H9 (cell line): ENCODE data around the gene MAD1L1. TPM values are rescaled to one million over a fixed set of nuclear protein-coding genes. Genes with fewer than 3 reads are reported as not detected.

Experiments
- DNase-seq: peaks from one replicate; pipeline ENCODE4 v3.0.0-alpha.2; 2017
- H2AFZ ChIP-seq: one replicate; pipeline ENCODE4 v1.6.1; 2013; ENCODE audit warnings: mild to moderate bottlenecking, low read length, control low read depth, moderate library complexity
- H2AK5ac ChIP-seq: 2 replicates; pipeline ENCODE4 v1.6.1; 2013; ENCODE audit warnings: low read length, control low read depth, mixed read lengths; ENCODE audit not compliant: insufficient read length
- H2BK120ac ChIP-seq: one replicate; pipeline ENCODE4 v1.6.1; 2013; ENCODE audit warnings: low read depth, mild to moderate bottlenecking, low read length, control low read depth, inconsistent platforms; ENCODE audit not compliant: poor library complexity, severe bottlenecking
- H2BK12ac ChIP-seq: 2 replicates; pipeline ENCODE4 v1.6.1; 2013; ENCODE audit warnings: low read length, control low read depth, mixed read lengths, low read depth; ENCODE audit not compliant: insufficient read length
- H2BK15ac ChIP-seq: 2 replicates; pipeline ENCODE4 v1.6.1; 2013; ENCODE audit warnings: low read depth, low read length, control low read depth
- H2BK20ac ChIP-seq: one replicate; pipeline ENCODE4 v1.6.1; 2013; ENCODE audit warnings: low read depth, mild to moderate bottlenecking, low read length, control low read depth, inconsistent platforms; ENCODE audit not compliant: poor library complexity, severe bottlenecking
- H2BK5ac ChIP-seq: 2 replicates; pipeline ENCODE4 v1.6.1; 2013; ENCODE audit warnings: low read length, control low read depth, mixed read lengths; ENCODE audit not compliant: insufficient read length
- H3K14ac ChIP-seq: 2 replicates; pipeline ENCODE4 v1.6.1; 2013; ENCODE audit warnings: low read length, control low read depth; ENCODE audit not compliant: insufficient read depth
- H3K18ac ChIP-seq: 2 replicates; pipeline ENCODE4 v1.6.1; 2013; ENCODE audit warnings: low read depth, mild to moderate bottlenecking, mixed read lengths, low read length, control low read depth; ENCODE audit not compliant: insufficient read length
- H3K23ac ChIP-seq: 2 replicates; pipeline ENCODE4 v1.6.1; 2013; ENCODE audit warnings: low read length, control low read depth, mixed read lengths, low read depth; ENCODE audit not compliant: insufficient read length
- H3K23me2 ChIP-seq: 2 replicates; pipeline ENCODE4 v1.6.1; 2013; ENCODE audit warnings: low read depth, mild to moderate bottlenecking, mixed read lengths, low read length, control low read depth; ENCODE audit not compliant: insufficient read length, poor library complexity, severe bottlenecking
- H3K27ac ChIP-seq: 2 replicates; pipeline ENCODE4 v1.5.1; 2013; ENCODE audit warnings: low read length, control low read depth, mixed read lengths, low read depth; ENCODE audit not compliant: insufficient read length
- H3K27me3 ChIP-seq: 2 replicates; pipeline ENCODE4 v1.6.1; 2013; ENCODE audit warnings: low read length, control low read depth, inconsistent platforms; ENCODE audit not compliant: insufficient read depth
- H3K4ac ChIP-seq: 2 replicates; pipeline ENCODE4 v1.6.1; 2013; ENCODE audit warnings: low read depth, mild to moderate bottlenecking, control low read depth, inconsistent platforms, low read length, moderate library complexity
- H3K4me1 ChIP-seq: 2 replicates; pipeline ENCODE4 v1.6.1; 2013; ENCODE audit warnings: low read length, control low read depth, inconsistent platforms; ENCODE audit not compliant: insufficient read depth
- H3K4me2 ChIP-seq: 2 replicates; pipeline ENCODE4 v1.6.1; 2013; ENCODE audit warnings: low read length, control low read depth, mixed read lengths; ENCODE audit not compliant: insufficient read length, insufficient read depth
- H3K56ac ChIP-seq: 2 replicates; pipeline ENCODE4 v1.6.1; 2013; ENCODE audit warnings: low read depth, mild to moderate bottlenecking, mixed read lengths, low read length, control low read depth; ENCODE audit not compliant: insufficient read length
- H3K79me1 ChIP-seq: 2 replicates; pipeline ENCODE4 v1.6.1; 2013; ENCODE audit warnings: low read depth, mild to moderate bottlenecking, moderate library complexity, low read length, control low read depth, inconsistent platforms; ENCODE audit not compliant: insufficient read depth, poor library complexity, severe bottlenecking
- H3K79me2 ChIP-seq: 2 replicates; pipeline ENCODE4 v1.6.1; 2013; ENCODE audit warnings: low read length, control low read depth, inconsistent platforms; ENCODE audit not compliant: insufficient read depth
- H3K9ac ChIP-seq: 2 replicates; pipeline ENCODE4 v1.6.1; 2013; ENCODE audit warnings: low read length, control low read depth, mixed read lengths; ENCODE audit not compliant: insufficient read length; ENCODE audit errors: extremely low read depth
- H3K9me3 ChIP-seq: one replicate; pipeline ENCODE4 v1.6.1; 2013; ENCODE audit warnings: low read depth, low read length, inconsistent platforms; ENCODE audit not compliant: control insufficient read depth
- H3T11ph ChIP-seq: one replicate; pipeline ENCODE4 v1.6.1; 2013; ENCODE audit warnings: mild to moderate bottlenecking, low read length, control low read depth, inconsistent platforms
- H4K20me1 ChIP-seq: one replicate; pipeline ENCODE4 v1.6.1; 2013; ENCODE audit not compliant: control insufficient read depth, insufficient read length, insufficient read depth
- H4K5ac ChIP-seq: 2 replicates; pipeline ENCODE4 v1.6.1; 2013; ENCODE audit warnings: low read depth, mild to moderate bottlenecking, mixed read lengths, low read length, control low read depth; ENCODE audit not compliant: insufficient read length
- H4K8ac ChIP-seq: replicated peaks from 2 replicates; pipeline ENCODE4 v1.6.1; 2013; ENCODE audit warnings: low read length, control low read depth, mixed read lengths, low read depth; ENCODE audit not compliant: insufficient read length
- H4K91ac ChIP-seq: 2 replicates; pipeline ENCODE4 v1.6.1; 2013; ENCODE audit warnings: low read depth, mild to moderate bottlenecking, moderate library complexity, mixed read lengths, low read length, control low read depth; ENCODE audit not compliant: insufficient read length
- H3K27ac Mint-ChIP-seq, 3 experiments: 2 replicates in 2 of 3; 3 replicates in 1 of 3; pipeline ENCODE4 v1.8.0; 2020 to 2021; ENCODE audit warnings: mixed read lengths in 3 of 3, mild to moderate bottlenecking in 1 of 3, moderate library complexity in 1 of 3
- H3K27me3 Mint-ChIP-seq: 2 replicates; pipeline ENCODE4 v1.8.0; 2021; ENCODE audit warnings: low read depth, mild to moderate bottlenecking, moderate library complexity, mixed read lengths
- H3K36me3 Mint-ChIP-seq, 3 experiments: 2 replicates in 2 of 3; 3 replicates in 1 of 3; pipeline ENCODE4 v1.8.0; 2020 to 2021; ENCODE audit warnings: low read depth in 3 of 3, mixed read lengths in 3 of 3; ENCODE audit not compliant: insufficient read depth in 1 of 3
- H3K4me1 Mint-ChIP-seq, 2 experiments: 2 replicates each; pipeline ENCODE4 v1.8.0; 2020; ENCODE audit warnings: mixed read lengths in 2 of 2
- H3K4me3 Mint-ChIP-seq, 2 experiments: 2 replicates in 1 of 2; 3 replicates in 1 of 2; pipeline ENCODE4 v1.8.0; 2020 to 2021; ENCODE audit warnings: mild to moderate bottlenecking in 2 of 2, mixed read lengths in 2 of 2, moderate library complexity in 1 of 2
- H3K9me3 Mint-ChIP-seq, 2 experiments: 2 replicates in 1 of 2; 3 replicates in 1 of 2; pipeline ENCODE4 v1.8.0; 2020; ENCODE audit warnings: mild to moderate bottlenecking in 2 of 2, mixed read lengths in 2 of 2, moderate library complexity in 1 of 2
- WGBS: extraction: QIAGEN DNeasy Blood & Tissue Kit; methylation state at CpG from one replicate; pipeline ENCODE4 v1.1.7; 2013; ENCODE audit warnings: missing lambda C conversion rate, low lambda C conversion rate, mixed read lengths; ENCODE audit not compliant: insufficient read length; ENCODE audit errors: extremely low coverage; 5-methylcytosine and 5-hydroxymethylcytosine counted together
- total RNA-seq: library from RNA; stranded (reverse); gene quantifications from 2 replicates; pipeline ENCODE4 v1.2.1, GENCODE V29; 2021
- TF ChIP-seq, protein P1 (sequence below): fragments of 200-600 bp; sonication (generic); conservative IDR thresholded peaks from 3 replicates; pipeline ENCODE4 v1.8.0; 2021; ENCODE audit warnings: antibody characterized with exemption, mild to moderate bottlenecking

MAD1L1 gene
- total RNA-seq, 1 experiment from 2014 or later = 39.0 TPM

DNA sequence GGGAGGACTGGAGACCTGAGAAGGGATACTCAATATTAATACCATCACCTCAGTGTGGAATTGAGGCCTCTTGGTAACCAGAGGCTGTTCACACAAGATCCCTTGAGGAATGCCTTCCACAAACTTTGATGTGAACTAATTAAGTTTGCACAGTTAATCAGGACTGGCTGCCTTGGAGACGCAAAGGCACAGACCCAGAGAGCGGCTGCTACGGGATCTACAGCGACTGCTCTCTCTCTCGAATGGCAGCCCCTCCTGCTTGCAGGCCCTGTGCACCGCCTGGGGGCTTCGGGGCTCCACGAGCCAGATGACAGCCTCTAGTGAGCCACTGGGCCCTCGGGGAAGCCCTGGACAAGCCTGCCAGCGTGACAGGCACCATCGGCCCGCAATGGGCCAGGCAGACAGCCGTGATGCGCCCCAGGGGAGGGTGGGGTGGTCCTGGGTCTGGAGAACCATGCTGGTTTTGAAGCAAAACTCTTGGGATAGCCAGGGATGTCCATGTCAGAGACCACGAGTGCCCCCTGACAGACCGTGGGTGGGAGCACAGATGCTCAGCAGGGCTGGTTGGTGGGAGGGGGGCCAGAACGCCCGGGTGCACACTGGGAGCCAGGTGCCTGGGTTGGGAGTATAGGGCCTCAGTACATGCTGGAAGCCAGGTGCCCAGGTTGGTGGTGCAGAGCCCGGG, 367.0 kb downstream of the MAD1L1 start:
- Histone ChIP-seq H2BK12ac (no peak overlapping the region), H3K27ac (no peak overlapping the region), H3K4me1 (no peaks in the 10 kb centered on the region), H2BK5ac (no peak overlapping the region), H4K8ac (no peak overlapping the region), H3K79me2 (no peaks in the 10 kb centered on the region), H2AK5ac (no peak overlapping the region), H3K27me3 (no peaks in the 10 kb centered on the region), H4K20me1 (no peaks in the 10 kb centered on the region), H3K9me3 (no peaks in the 10 kb centered on the region), H3K56ac (no peak overlapping the region), H2BK120ac (no peak overlapping the region), H2BK20ac (no peak overlapping the region), H2AFZ (no peak overlapping the region), H3K9ac (no peak overlapping the region), H4K91ac (no peak overlapping the region), H4K5ac (no peak overlapping the region), H3K4me2 (no peak overlapping the region), H3K14ac (no peak overlapping the region; the same call in 1 of the 2 replicates), H3K18ac (no peak overlapping the region), H2BK15ac (no peak overlapping the region), H3K23me2 (no peaks in the 10 kb centered on the region), H3K23ac (no peak overlapping the region), H3K4ac (no peak overlapping the region), H3T11ph (no peak overlapping the region), H3K79me1 (no peaks in the 10 kb centered on the region)
- TF ChIP-seq, protein P1, sequence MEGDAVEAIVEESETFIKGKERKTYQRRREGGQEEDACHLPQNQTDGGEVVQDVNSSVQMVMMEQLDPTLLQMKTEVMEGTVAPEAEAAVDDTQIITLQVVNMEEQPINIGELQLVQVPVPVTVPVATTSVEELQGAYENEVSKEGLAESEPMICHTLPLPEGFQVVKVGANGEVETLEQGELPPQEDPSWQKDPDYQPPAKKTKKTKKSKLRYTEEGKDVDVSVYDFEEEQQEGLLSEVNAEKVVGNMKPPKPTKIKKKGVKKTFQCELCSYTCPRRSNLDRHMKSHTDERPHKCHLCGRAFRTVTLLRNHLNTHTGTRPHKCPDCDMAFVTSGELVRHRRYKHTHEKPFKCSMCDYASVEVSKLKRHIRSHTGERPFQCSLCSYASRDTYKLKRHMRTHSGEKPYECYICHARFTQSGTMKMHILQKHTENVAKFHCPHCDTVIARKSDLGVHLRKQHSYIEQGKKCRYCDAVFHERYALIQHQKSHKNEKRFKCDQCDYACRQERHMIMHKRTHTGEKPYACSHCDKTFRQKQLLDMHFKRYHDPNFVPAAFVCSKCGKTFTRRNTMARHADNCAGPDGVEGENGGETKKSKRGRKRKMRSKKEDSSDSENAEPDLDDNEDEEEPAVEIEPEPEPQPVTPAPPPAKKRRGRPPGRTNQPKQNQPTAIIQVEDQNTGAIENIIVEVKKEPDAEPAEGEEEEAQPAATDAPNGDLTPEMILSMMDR = no peak
- H3K27ac Mint-ChIP-seq = no peak overlapping the region
- H3K27me3 Mint-ChIP-seq = no peaks in the 10 kb centered on the region
- H3K36me3 Mint-ChIP-seq = peaks cover 0 to 2% (median 0%) of the 10 kb centered on the region in 3 experiments; a peak in 1 of 7 replicates
- no peak overlapping the region for H3K4me3 Mint-ChIP-seq
- no peak for DNase-seq
- H3K4me1 Mint-ChIP-seq = peaks cover 11 to 12% of the 10 kb centered on the region in 2 experiments
- H3K9me3 Mint-ChIP-seq = peaks cover 3 to 5% of the 10 kb centered on the region in 2 experiments; a peak in 3 of 5 replicates
- WGBS = no CpG with 5 or more reads among the region's 19 CpGs
